ENCODE measurements around the gene AK1. TPM values are rescaled to one million over a fixed set of nuclear protein-coding genes. Genes with fewer than 3 reads are reported as not detected.

AK1 gene
- total and polyA plus RNA-seq, 2 of the 13 experiments (the other 11 are each of a cell fraction or from before 2014, with no cell fraction given): 19.1 to 32.8 TPM

DNA sequence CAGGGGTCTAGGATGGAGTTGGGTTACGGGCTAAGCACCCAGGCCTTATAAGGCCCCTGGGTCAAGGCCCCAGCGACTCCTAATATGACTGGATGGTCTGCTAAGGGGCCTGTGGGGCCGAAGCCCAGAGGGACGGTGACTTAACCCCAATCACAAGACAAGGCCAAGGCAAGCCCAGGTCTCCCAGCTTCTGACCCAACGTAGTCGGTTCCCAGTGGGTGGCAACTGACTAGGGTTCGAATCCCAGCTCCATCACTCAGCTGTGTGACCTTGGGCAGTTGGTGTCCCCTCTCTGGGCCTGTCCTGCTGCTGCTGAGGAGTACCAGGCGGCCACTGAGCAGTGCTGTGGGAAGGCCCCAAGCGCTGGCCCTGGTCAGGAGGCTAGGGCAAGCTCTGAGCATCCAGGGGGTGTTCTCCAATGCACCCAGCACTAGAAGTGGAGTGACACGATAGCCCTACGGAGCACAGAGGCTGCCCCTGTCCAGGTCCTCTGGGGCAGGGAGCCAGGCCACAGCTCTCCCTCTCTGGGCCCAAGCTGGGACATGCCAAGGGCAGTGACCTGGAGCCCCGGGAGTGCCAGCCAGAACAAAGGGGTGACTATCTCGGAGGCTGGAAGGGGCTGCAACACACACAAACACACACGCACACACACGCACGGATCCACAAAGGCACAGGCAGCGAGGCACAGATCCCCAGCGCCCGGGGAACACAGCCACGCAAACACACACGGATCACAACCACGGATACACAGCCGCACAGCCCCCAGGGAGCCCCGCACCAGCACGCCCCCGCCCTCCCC, 512 bp downstream of the AK1 start (continued):
- no peak for TF ChIP-seq GLMP (CRISPR knock-in tag; IDR thresholded peaks at IDR 0.05; ENCODE audit: borderline replicate concordance)
- no peak for TF ChIP-seq ZNF264 (CRISPR knock-in tag; IDR thresholded peaks at IDR 0.05)
- 0 out of 2 replicates have a peak, but pooled peaks have one; percentile 30 for TF ChIP-seq ZNF607 (CRISPR knock-in tag; IDR thresholded peaks at IDR 0.05; ENCODE audit: borderline replicate concordance)
- TF ChIP-seq PCBP2 (optimal IDR thresholded peaks at IDR 0.05; ENCODE audit: low read depth, low read length, poor library complexity, severe bottlenecking): no peak
- TF ChIP-seq KDM1A (CRISPR knock-in tag; IDR thresholded peaks at IDR 0.05): 0 out of 2 replicates have a peak, but pooled peaks have one; percentile 22
- TF ChIP-seq ZNF563 (CRISPR knock-in tag; IDR thresholded peaks at IDR 0.05): 0 out of 2 replicates have a peak, but pooled peaks have one; percentile 12
- peak; percentile 43; the same call in 1 of the 2 replicates for TF ChIP-seq SKIL (CRISPR knock-in tag; IDR thresholded peaks at IDR 0.05; ENCODE audit: borderline replicate concordance)
- no peak for TF ChIP-seq IKZF5 (CRISPR knock-in tag; IDR thresholded peaks at IDR 0.05)
- peak; percentile 37; the same call in 1 of the 2 replicates for TF ChIP-seq ZNF788 (CRISPR knock-in tag; IDR thresholded peaks at IDR 0.05; ENCODE audit: borderline replicate concordance)
- peak; percentile 21; the same call in 1 of the 2 replicates for TF ChIP-seq HOXA9 (CRISPR knock-in tag; IDR thresholded peaks at IDR 0.05; ENCODE audit: borderline replicate concordance)
- no peak for TF ChIP-seq ZBTB43 (CRISPR knock-in tag; conservative IDR thresholded peaks at IDR 0.05)

Data from HepG2 (cell line).